Stimulated activated CD4-positive, alpha-beta T cell treated with anti-CD3 and anti-CD28 coated beads, Interleukin-1b, Interleukin-23, amount 100 ng/mL, for 4 hours (primary cell): ENCODE measurements around the gene PARM1.
"Not testable (repeated sequence)": the region's sequence is repeated elsewhere in the genome, so short reads cannot be mapped to it uniquely, and the experiment has no call there.

Source experiments
- DNase-seq, 2 donors: peaks; one replicate each; pipeline ENCODE4 v3.0.0-alpha.2; 2020; ENCODE audit warnings: low read depth in 2 of 2

Gene PARM1

DNA sequence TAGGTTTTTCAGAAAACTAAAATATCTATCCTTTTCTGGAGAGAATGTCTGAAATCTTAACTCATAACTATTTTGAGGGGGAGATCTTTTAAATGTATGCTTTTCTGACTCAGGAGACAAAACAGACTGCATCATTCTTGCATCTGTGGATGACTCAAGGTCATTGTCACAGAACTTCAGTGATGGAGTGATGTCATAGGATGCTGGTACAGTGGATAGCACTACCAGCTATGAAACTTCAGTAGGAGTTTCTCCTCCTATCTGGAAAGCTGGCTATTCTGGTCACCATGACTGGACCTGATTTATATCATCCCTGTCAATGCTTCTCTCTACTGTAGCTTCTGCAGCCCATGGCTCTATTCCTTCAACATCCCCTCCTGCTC is 50.3 kb downstream of the PARM1 start:
- no peak for DNase-seq

DNA sequence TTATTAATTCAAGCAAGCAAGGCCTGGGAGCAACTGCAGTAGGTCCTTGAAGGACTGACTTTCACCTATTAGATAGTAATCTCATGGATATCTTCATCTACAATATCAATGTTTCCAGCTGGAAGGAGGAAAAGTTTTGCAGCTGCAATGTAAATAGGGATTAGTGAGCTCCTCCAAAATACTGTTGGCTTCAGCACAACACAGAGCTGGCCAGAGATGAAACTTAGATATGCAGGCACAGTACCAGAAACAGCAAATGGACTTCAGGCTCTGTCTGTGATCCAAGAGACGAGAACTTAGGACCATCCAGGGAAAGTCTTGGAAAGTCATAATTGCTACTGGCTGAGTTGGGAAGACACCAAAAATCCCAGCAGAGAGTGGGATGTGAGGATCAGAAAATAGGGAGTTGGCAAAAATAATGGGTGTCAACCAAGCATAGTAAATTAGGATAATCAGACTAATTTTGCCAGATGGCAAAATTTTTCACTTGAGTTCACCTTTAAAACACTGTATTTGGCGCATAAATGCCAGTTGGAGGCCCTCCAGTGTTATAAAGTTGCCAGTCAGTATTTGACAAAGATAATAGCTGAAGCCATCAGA is 57.5 kb downstream of the PARM1 start:
- DNase-seq = no peak

DNA sequence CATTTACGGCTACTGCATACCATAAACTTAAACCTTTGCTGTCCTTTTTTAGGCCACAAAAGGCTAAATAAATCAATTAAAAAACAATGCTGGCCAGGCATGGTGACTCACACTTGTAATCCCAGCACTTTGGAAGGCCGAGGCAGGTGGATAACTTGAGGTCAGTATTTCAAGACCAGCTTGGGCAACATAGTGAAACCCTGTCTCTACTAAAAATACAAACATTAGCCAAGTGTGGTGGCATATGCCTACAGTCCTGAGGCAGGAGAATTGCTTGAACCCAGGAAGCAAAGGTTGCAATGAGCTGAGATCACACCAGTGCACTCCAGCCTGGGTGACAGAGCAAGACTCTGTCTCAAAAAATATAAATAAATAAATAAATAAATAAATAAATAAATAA is 61.5 kb downstream of the PARM1 start:
- DNase-seq = not testable (repeated sequence)

DNA sequence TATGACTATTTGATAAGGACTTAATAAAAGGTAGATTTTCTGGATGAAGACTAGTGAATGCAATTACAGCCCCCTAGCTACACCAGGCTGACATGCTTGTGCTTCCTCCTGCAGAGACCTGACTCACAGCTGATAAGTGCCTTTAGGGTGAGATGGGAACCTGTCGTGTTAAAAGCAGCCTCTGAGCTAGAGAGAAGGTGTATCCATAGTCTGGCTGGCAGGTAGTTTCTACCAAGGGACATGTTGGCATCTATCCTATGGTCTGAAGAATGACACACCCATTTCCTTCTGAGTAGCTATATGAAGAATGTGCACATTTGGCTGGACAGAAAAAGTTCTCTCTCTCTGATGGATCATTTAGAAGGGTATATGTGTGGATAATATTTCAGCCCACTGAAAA is 64.1 kb downstream of the PARM1 start:
- DNase-seq = no peak

DNA sequence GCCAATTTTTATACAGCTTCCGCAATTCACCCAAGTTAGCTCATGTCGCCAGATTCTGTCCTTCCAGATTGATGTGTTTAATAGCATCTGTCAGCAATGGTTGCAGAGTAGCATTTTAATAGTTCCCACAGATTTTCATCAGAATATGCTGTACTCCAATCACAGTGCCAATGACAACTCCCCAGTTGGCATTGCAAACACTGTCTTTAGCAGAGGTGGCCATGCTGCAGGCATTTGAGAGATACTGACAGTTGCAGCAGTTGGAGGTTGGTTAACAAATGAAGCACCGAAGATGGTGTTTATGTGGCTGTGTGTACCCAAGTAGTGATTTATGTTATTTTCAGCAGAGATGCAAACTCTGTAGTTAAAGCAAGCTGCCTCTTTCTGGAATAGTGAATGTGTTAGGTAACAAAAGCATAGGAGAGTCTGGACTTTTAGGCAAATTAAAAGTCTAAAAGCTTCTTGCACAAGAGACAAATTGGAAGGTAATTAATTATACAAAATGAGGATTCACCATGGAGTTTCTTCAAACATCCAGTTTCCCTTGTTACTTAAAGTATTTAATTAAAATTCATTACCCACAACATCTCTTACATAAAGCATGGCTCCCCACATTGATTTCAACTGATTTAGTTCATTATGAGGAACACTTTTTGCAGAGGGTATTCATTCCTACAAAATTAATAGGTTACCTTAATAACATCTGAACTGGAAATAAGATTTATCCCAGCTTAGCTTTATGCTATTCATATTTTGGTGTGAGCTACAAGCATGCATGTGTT is 65.2 kb downstream of the PARM1 start:
- DNase-seq = no peak

DNA sequence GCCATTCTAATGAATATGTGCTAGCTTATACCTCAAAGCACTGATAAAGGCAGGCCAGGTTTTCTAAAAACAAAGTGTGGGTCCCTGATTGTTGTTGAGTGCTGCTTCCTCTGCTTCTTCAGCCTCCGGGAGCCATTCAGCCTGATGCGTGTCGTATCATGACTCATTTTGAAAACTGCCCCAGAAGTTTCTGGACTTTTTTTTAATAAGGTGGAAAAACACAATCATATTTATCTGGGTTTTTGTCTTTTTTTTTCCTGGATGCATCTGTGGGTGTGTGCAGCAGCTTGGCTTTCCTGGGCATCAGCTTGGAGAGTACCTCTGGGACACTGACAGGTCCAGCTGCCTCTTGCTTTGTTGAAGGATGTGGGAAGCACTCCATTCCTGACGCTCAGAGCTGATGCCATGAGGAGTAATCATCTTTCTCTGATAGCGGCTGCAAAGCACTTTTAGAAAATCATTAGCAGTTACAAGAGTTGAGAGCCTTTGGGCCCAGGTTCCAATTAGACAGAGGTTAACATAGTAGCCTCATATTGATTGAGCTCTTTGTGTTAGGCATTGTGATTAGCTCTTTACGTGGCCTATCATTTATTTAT is 66.9 kb downstream of the PARM1 start:
- DNase-seq = no peak

DNA sequence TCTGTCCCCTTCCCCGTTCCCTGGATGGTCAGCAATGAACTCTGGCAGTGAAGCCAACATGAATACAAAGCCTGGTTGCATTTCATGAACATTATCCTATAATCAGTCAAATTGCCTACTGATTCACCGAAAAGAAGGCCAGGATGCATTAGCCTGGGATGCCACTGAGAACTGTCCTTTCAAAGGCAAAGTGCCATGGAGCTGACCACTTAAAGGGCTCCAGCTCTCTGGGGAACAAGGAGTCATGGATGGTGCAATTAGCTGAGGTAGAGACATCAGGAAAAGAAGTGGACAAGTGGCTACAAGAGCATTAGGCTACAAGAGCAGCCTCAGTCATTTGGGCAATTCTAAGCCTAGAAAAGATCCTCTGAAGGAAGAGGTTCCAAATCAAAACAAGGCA is 69.0 kb downstream of the PARM1 start:
- no peak for DNase-seq

DNA sequence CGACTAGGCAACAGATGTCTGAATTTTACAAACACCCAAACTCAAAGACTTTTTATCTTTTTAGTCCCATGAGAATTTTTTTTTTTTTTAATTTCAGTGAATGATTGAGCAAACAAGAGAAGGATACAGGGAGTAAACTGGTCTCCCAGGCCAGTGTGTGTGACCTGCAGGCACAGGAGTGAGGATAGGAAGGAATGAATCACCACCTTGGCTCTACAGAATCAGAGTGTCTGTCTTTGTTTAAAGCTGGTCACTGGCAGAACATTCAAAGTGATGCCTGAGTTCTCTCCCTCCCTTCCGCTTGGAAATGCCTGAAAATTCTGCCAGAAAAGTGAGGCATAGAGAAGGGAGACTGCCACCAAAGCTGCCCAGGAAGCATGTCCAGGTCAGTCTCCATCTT is 69.5 kb downstream of the PARM1 start:
- no peak for DNase-seq

DNA sequence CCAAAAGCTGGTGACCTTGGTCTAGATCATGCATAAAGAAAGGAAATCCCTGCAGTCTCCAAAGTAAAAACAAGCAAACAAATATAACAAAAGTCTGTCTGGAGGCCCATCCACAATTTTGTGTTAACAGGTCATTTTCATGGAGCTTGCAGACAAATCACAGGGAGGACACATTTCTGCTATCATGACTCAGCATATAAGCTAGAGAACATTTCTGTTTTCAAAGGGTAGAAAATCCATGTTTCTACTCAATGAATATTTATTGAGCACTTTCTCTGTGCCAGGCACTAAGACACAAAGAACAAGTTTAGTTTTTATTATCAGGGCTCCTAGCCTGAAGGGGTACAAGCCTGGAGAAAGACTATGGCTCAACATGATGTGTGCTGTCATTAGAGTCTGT is 71.1 kb downstream of the PARM1 start:
- no peak for DNase-seq

DNA sequence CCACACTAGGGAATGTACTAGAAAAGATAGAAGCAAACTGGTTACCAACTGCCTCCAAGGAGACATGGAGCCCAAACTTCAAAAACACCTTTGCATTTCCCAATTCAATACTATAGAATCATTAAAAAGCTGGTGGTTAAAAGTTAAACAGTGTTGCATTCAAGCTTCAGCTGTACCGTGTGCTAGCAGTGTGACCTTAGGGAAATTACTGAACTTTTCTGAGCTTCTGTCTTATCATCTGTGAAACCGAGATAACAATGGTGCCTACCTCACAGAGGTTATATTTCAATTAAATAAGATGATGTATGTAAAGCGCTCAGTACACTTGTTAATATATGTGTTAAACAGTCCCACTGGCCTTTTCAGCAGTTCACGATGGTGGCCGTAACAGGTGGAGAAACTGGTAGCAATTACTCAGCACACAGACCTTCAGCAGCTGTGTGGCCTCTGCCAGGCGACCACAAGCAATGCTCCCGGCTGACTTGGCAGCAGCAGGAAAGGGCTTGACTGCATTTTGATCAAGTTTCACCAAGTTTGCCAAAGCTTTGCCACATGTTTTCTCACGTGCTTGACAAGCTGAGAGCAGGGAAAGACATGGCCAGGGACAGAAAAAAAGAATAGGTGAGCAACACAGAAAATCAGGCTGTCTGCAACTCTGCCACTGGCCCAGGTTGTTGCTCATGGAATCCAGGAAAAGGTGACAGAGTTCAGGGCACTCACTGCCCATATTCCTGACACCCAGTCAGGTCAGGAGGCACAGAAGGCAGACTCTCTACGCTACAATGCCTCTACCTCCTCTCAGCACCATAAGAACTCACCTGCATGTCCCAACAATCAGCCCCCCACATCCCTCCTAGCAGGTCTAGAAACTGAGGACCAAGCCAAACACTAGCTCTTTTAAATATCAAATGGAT is 72.1 kb downstream of the PARM1 start:
- DNase-seq = no peak

DNA sequence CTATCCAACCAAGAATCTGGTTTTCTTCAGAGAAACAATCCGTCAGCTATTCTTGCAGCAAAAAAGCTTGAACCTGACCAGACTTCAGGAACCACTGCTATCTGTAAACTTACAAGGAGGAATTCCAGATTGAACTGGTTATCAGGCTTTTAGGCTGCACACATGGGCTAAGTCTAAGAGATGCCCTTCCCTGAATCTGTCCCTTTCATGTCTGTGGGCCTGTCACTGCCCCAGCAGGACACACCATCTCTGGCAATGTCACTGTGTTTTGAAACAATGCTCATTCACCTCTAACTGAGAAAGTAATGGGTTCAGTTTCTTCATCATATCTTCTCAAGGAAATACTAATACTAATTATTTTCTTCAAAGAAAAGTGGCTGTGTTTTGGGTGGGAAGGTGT is 72.8 kb downstream of the PARM1 start:
- DNase-seq = no peak

DNA sequence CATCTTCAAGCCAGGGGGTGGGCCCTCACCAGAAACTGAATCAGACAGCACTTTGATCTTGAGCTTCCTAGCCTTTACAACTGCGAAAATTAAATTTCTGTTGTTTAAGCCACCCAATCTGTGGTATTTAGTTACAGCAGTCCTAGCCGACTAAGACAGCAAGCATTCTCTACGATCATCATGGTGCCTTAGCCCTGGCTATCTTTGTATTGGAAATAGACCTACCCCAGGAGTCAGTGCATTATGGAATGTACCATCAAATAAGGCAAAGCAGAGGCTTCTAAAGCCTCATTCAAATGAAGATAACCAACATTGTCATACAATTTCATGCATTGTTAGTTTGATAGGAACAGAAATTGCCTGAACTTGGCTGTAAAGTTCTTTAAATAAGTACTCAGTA is 75.0 kb downstream of the PARM1 start:
- no peak for DNase-seq

DNA sequence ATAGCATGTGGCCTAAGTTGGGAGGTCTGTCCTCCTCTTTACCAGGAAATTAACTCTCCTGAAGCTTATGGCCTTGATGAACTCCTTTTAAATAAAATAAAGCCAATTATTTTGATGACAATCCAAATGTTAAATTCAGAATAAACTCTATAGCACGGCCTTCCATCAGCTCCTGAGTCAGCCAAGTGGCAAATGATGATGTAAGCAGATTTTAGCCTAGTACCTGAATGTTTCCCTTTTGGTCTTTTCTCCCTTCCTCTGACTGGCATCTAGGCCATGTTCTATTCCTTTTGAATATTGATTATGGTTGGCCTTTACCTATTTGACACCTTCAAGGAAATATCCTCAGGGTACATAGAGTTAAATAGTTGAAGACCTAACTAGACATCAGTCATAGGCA is 76.2 kb downstream of the PARM1 start:
- no peak for DNase-seq

DNA sequence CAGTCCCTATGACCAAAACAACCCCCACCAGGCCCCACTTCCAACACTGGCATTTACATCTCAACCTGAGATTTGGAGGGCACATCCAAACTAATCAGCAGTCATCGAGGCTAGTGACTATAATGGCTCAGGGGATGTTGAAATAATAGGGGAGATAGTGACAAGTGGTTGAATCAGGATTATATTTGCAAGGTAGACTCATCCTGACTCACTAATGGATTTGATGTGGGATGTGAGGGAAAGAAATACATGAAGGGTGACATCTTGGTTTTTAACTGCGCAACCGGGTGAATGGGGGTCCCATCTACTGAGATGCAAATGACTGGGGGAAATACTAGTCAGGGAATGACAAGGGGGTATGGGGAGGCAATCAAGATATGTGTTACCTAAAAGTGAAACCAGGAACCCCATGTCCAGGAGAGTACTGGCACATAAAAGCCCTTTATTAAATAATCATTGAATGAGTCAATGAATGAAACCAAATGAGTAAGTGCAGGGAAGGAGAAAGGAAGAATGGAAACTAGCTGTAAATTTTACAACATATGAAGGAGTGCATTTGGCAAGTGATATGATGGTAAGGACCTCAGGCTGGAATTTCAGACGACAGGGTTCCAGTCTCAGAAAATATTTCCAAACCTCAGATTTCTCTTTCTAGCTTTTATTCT is 78.3 kb downstream of the PARM1 start:
- no peak for DNase-seq

DNA sequence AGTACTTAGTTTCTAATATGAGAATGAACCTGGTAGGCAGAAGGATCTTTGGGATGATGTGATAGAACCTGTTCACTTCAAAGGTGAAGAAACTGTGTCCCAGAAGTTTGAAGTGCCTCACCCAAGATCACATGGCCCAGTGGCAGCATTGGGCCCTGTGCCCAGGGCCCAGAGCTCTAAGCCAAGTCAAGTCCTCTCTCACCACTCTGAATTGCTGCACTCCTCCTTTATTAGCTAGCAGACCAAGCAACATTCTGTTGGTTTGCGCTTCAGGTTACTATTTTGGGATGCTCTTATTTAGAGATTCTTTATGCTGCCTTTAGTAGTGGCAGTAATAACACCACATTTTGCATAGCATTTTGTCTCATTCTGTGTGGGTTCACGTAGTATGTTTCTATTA is 82.7 kb downstream of the PARM1 start:
- DNase-seq = no peak

DNA sequence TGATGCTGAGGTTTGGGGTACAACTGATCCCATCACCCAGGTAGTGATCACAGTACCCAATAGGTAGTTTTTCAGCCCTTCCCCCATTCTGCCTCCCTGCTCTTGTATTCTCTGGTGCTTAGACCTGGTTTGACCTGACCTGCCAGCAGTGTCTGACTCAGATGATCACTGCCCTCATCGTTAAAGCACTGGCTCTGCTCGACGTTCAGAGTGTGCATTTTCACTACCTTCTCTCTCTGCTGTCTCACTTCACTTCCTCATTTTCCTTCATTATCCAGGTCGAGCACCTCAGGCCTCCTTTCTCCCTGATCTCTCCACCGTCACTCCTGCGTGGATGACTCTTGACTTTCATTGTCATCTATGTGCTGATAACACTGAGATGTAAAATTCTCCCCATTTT is 83.6 kb downstream of the PARM1 start:
- no peak for DNase-seq

DNA sequence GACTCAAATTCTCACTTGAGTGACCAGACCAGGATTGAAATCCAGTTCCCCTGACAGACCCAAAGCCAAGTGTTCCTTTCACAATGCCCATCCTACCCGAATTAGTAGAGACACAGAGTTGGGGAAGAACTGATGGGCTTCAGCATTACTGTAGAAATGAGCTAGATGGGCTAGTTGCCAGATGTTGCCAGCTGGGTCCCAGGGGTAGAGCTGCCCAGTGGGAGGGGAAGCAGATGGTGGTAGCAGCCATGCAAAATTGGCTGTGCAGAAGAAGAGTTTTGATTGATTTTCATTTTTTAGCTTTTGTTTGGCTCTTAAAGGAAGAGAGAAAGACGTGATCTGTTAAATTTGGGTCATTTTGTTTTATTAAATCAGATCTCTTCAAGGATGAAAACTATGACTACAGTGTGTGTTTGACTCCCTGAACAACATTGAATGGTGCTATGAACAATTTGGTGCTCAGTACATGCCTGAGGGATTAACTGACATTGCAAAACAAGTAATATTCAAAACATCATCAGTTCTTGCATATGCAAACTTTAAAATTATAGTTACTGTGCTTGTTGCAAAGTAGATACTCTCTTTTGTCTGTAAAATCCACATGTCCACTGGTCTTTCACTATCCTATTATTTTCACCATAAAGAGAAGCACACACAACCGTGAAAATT is 86.0 kb downstream of the PARM1 start:
- DNase-seq = no peak

DNA sequence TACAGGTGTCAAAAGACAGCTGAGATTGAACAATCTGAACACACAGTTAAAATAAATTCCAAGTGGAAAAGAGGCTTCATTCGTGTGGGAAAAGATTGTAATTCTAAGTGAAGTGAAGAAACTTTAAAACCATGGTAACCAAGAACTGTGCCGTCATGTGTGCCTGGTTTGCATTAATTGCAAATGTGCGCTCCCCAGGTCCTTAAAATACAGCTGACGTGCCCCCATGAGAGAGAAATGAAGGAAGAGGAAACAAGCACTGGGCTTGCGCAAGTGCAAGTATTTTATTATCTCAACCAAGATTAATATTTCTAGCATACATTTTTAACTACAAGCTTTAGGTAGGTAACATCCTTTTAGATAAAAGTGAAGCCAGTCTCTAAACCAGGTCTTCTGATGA is 92.5 kb downstream of the PARM1 start:
- DNase-seq = no peak

DNA sequence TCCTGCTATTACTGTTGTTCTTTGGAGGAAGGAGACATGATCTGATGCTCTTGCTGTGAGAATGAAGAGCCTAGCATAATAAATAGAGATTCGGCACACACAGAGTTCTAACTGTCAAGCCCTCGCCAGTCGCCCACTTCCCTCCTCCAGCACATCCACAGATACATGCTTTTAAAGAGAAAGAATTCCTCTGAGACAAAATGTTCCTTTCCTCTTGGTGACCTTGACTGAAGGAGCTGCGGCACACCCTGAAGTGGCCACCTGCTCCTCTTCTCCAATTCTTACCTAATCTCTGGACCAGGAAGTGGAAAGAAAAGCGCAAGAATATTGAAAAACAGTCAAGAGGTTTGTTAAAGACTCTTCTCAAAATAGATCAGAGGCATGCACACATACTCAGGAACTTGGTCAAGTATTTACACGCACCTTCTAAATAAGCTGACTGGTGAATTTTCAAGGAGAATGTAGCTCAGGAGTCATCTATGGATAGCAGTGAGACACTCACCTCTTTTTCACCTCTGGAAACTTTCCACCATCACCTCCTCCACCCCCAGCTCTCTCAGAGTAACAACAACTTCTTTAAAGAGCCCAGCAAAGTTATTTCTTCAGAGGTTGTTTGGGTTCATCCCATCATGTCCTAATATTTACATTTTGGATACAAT is 95.4 kb downstream of the PARM1 start:
- DNase-seq = no peak

DNA sequence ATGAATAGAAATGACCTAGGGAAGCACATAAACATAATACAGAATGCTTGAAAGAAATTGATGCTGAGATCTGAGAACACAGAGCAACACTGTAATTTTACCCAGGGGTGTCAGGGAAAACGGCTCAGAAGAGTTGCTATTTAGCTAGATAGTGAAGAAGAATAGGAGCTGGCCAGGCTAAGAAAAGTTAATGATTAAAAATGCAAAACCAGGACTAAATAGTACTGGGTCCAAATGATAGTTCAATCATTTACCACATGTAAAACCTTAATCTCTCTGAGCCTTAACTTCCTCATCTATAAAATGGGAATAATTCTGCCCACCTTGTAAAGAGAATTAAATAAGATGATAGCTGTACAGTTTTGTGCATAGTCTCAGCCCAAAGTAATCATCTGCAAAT is 97.1 kb downstream of the PARM1 start:
- no peak for DNase-seq
